Measurements from ENCODE around the gene ZNF853.

The ZNF853 gene

DNA sequence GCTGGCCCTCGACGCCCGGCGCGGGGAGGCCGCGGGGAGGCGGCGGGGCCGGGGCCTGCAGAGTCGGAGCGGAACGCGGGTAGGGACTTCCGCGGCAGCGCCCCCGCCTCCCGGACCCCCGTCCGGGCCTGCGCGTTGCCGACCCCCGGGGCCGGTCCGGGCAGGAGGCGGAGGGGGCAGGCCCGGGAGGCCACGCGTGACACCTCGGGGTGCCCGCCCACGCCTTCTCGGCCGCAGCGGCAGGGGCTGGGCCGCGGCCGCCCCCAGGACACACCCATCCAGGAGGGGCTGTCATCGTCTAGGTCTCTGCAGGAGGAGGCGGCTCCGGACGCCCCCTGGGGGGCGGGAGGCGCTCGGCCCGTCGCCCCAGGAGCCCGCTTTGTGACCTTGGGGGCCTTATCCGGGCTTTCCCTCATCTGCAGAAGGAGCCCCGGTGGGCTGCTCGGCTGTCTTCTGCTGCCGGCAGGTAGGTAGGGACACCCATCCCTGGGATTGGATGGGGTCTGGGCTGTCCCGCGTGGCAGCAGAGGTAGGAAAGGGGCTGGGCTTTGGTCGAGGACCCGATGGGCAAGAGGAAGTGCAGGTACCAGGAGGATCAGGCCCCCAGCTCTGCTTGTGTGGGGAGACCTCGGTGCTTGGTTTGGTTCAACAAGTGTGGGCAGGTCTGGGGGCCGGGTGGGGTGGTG lies 22.3 kb downstream of the ZNF853 start:
- no peak for DNase-seq

- no peak for DNase-seq
These were observed 23.6 kb downstream of the ZNF853 start for GRCh38 chr7:6639032-6639431.

DNA sequence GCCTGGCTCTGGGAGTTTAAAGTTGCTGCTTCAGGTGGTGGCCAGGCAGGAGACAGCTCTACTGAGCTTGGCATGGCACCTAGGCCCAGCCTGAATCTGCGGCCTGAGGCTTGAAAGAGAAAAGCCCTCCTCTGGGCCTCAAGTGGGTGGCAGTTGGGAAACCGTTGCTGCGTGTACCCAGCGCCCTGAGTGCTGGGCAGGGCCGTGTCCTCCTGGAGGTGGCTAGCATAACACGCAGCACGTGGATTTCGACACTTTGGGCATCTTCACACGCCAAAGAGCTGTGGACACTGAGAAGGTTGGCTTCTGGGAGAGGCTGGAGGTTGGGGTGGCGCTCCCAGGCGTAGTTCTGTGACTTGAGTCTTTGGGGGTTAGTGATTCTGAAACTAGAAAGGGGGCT lies 24.2 kb downstream of the ZNF853 start:
- DNase-seq = no peak

GRCh38 chr7:6640246-6640721 lies 24.9 kb downstream of the ZNF853 start:
- no peak for DNase-seq

- no peak for DNase-seq
These were observed 26.1 kb downstream of the ZNF853 start for GRCh38 chr7:6641305-6642035.

GRCh38 chr7:6642239-6642839 lies 26.9 kb downstream of the ZNF853 start:
- DNase-seq = no peak

- DNase-seq = no peak
These were observed 27.6 kb downstream of the ZNF853 start for GRCh38 chr7:6642861-6643640.

GRCh38 chr7:6643915-6644625 lies 28.7 kb downstream of the ZNF853 start:
- DNase-seq = no peak

DNA sequence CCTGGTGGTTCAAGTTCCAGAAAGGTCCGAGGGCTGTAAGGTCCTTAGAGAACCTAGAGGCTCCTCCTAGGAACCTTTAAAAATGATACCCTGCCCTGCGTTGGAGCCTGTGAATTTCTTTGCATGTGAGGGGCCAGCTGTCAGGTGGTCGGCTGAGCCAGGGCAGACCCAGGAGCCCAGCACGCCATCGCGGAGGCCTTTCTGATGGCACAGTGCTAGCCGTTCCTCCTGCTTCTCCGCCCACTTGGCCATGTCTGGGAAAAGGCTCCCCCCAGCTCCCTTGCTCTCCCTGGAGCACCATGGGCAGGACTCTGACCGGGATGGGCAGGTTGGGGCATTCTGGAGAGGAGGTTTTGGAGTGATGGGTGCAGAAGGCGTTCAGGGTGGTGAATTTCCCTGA lies 29.3 kb downstream of the ZNF853 start:
- DNase-seq = no peak

DNA sequence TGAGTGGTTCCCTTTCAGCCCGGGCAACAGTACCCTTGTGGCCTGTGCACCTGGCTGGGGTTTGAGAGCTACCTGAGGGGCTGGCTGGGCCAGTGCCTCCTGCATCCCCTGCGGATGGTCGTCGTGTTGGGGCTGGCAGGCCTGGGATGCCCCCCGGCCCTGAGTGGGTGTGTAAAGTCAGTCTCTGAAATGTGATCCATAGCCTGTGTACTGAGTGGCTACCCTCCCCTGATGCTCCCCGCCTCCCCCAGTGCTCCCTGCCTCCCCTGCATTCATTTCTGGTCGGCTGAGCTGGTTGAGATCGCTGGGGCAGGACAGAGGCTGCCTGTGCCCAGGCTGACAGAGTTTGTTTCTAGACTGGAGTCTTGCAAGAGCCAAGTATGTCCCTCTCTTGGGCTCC lies 31.1 kb downstream of the ZNF853 start:
- DNase-seq = no peak

GRCh38 chr7:6647080-6647479 lies 31.7 kb downstream of the ZNF853 start:
- no peak for DNase-seq

DNA sequence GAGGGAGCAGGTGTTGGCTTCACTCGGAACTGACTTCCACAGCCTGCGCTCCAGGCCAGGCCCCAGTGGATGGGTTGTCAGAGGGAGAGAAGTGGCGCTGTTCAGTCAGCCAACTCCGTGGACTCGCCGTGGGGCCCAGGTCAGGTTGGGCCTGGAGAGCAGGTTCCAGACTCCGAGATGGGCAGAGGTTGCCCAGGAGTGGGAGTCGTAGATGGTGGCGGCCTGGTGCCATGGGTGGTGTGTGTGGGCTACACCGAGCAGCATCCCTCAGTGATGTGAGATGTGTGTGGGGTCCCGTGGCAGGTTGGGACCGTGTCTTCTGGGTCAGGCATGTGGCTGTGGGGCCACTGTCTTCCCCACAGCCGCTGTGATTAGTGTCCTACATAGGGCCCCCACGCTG lies 32.1 kb downstream of the ZNF853 start:
- no peak for DNase-seq

DNA sequence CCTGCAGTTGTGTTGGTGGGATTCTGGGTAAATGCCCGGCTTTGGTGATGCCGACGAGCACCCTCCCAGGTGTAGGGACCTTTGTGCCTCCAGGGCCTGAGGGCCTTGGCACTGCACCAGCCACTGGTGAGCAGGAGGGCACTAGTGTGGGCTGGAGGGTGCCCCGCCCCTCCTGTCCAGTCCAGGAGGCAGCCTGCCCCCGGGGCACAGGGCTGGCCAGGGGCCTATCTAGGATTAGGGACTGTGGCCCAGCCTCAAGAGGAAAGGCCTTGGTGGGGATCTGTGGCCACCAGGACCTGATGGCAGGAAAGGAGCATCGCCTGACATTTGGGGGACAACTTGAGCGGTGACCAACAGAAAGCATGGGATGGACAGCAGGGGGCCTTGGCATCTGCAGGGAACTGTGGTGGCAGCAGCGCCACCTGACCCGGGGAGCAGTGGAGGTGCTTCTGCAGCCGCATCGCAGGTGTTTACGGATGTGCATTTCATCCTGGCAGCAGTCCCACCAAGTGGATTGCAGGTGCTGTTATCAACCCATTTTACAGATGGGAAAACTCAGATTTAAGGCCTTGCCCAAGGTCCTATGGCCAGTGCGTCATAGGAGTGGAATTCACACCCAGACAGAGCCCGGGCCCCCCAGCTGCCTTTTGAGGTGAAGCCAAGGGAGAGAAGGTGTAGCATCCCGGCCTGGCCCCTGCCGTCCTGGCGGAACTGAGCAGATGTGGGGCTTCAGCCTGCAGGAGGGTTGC lies 32.8 kb downstream of the ZNF853 start:
- DNase-seq = no peak

GRCh38 chr7:6648815-6649104 lies 33.4 kb downstream of the ZNF853 start:
- DNase-seq = no peak

DNA sequence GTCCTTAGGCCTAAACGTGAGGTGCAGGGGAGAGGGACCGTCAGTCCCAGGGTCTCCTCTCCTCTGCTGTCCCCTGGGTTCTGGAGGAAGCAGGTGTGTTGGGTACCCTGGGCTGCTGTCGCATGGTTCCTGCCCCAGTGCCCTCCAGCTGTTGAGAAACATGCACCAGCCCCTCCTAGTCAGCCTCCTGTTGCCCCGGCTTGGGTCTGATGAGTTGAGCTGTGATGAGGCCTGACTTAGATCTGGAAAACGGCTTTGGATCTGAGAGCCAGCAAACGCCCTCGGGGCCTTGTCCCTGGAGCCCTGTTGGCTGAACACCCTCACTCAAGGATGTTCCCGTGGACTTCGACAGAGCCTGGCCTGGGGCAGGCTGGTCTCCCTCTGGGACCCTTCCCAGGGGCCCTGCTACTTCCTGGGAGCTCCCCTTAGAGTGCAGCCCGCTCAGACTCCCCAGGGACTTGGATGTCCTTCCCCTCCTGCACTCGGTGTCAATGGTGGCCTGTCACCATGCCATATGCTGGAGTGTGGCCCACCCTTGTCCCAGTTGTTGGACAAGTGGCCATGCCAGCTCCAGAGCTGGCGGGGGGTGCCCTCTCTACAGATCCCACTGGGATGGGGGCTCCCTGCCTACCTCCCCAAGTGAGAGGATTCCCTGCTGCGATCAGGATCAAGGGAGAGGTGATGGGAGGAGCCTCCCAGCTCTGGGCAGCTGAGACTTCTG lies 34.0 kb downstream of the ZNF853 start:
- DNase-seq = no peak

DNA sequence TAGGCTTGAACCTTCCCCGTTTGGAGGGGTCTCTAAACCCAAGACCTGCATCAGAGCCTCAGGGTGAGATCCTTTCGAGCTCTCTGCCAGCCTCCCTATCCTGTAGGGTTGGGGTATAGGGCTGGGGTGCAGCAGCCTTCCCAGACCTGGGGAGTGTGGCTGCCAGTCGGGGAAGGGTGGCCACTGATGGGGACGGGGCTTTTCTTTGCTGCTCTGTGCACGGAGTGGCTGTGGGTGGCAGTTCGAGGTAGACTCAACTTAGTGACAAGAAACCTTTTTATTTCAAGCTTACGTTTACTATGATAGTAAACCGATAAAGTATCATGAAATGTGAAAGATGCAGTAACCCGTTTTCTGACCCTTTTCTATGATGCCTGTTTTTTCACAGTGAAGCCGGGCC lies 34.7 kb downstream of the ZNF853 start:
- DNase-seq = no peak

DNA sequence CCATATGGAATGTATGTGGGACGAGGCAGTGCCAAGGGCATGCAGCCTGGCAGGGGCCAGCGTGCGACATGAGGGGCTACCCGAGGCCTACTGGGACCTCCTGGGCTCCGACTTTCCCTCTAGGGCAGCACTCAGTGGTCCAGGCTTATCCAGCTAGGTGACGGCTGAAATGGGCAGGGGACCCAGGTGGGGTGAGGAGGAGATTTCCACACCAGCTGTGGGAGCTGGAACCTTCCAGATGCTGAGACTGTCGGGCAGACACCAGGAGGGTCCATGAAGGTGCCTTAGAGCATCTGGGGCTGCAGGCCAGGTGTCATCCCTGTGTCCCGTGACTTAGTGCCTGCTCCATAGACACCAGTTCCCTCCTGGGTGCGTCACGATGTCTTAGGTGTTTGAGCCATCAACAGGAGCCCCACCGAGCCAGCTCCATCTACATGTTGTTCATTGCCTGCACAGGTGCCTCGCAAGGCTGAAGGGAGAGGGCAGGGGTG lies 35.2 kb downstream of the ZNF853 start:
- DNase-seq = no peak

GRCh38 chr7:6651851-6652445 lies 36.5 kb downstream of the ZNF853 start:
- no peak for DNase-seq

- no peak for DNase-seq
These were observed 37.1 kb downstream of the ZNF853 start for GRCh38 chr7:6652446-6653011.

All from NCI-H2227 treated with DMSO at 0.1 percent for 48 hours (cell line).